Activated CD8-positive, alpha-beta memory T cell treated with anti-CD3 and anti-CD28 coated beads for 24 hours (primary cell): ENCODE results near the gene TRIM5.

ENCODE experiments used
- DNase-seq: peaks from one replicate; pipeline ENCODE4 v3.0.0-alpha.2; 2020

The TRIM5 gene

DNA sequence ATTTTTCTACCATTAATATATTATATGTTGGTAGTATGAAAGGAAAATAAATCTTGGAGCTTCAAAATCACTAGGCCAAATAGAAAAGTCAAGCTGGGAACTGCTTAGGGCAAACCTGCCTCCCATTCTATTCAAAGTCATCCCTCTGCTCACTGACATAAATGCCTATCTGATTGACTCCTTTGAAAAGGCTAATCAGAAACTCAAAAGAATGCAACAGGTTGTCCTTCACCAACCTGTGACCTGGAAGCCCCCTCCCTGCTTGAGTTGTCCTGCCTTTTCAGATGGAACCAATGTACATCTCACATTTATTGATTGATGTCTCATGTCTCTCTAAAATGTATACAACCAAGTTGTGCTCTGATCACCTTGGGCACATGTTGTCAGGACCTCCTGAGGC lies 63.3 kb downstream of the TRIM5 start:
- no peak for DNase-seq

DNA sequence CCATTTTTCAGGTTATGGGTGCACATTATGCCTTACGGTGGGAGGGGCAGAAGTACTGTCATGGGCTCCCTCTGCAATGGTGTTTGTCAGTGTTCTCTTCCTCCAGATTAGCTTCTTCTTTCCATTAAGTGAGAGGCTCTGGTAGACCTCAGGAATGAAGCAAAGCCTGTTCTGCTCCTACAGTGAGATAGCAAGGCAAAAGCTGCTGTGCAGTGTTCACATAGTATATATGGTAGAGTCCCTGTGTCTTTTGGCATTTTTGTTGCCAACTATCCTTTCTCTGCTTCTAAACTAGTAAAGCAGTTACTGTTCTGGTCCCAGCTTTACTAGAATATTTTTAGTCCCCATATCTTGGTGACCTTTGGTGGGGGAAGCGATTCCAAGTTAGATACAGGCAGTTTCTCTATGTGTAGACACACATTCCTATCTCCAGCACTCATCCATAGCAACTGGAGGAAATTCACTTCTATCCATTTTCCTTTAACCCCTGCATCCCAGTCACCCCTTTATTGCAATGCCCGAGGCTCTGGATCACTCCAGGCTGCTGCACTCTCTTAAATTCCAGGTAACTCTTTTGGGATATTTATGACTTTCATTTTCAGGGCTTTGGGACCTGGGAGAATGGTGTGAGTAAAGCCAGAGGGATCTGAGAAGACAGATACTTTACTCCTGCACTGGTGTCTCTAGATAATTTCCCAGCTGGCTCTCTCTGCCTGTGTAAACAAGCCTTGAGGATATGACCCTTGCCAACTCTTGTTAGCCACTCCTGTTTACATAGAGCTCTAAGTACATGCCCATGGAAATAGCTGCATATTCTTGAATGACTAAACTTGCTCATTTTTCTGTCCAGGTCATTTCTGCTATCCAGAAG lies 64.0 kb downstream of the TRIM5 start:
- no peak for DNase-seq

DNA sequence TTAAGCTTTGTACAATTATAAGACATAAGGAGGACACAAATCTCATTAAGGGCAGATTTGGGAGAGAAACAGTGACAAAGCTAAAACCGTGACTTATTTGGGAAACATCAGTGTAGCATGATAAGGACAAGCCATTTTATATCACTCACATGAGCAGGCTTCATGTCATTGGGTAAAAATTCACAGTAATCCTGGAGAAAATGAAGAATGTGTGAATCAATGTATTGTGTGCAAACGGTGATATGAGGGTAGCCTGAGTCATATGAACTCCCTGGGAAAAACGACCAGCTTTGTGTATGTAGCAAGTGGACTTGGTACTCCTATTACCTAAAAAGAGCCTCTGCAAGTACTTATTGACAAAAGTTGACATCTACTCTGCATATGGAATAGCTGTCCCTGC lies 66.1 kb downstream of the TRIM5 start:
- no peak for DNase-seq
